Activated CD4-positive, alpha-beta T cell treated with anti-CD3 and anti-CD28 coated beads, Interleukin-10, Interleukin-2, amounts not matched to agents 100 ng/mL and 50 ng/mL, durations not matched to agents 16 hours and 8 hours (primary cell): ENCODE measurements around the gene FUT9.

Experiments used
- DNase-seq: peaks from one replicate; pipeline ENCODE4 v3.0.0-alpha.2; 2020

FUT9 gene

DNA sequence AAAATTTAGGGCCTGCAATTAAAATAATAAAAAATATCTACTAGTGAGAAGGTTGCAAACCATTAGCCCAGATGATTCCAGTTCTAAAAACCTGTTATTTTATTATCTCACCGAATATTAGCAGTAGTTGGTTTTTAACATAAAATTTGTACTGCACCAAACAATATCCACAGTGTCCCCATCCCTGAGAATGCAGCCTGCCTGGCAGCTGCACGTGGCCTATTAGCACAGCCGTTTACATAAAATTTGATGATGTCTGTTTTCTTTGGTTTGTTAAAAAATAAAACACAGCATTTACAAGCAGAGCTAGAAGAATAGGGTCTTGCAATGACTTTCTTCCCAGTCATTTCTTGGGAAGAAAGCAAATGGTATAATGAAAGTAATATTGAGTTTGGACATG lies 58.2 kb downstream of the FUT9 start:
- no peak for DNase-seq

DNA sequence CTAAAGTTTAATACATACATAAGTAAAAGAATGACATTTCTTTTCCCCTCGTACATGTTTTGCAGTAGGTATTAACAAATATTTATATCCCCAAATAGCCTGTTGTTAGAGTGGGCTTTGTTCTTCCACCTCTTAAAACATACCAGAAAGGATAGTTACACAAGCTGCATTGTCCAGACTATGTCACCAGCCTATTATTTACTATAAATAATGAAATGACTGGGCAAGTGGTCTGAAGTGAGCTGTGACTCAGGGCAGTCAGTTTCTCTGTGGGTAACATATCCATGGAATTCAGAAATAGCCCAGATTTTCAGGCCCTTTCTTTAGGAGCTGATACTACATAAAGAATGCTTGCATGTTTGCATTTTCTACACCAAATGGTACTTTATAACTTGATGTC lies 60.1 kb downstream of the FUT9 start:
- DNase-seq: no peak

DNA sequence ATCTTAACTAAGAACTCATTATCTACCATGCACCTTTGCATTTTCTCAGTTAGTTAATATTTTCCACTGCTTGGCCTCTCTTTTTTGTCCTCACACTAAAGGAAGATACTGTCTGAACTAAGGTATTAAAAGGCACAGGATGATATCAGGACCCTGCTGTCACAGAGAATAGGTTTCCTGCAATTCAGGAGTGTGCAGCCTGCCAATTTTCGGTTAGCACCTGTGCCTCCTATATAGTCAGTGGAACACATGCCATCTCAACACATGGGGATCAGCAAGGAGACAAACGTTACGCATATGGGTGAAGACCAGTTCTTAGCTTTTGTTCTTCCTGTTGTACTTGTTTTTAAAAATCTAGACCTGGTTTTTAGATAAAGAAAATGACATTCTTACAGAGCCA lies 71.0 kb downstream of the FUT9 start:
- no peak for DNase-seq

DNA sequence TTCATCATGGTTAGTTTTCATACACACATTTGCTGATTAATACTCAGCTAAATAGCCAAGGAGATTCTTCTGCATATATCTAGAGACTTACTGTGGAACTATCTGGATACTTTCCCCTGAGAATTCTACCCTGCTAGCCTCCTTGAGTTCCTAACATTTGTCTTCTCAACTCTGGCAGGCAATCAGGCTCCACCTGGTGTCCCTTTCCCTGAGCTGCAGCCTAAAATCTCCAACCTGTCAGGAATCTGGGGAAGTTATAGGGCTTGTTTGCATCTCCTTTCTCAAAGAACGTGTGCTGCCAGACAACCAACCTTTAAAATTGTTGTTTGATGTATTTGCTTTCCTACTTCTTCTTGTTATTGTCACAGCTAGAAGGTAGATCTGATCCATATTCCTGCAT lies 73.4 kb downstream of the FUT9 start:
- DNase-seq: no peak

DNA sequence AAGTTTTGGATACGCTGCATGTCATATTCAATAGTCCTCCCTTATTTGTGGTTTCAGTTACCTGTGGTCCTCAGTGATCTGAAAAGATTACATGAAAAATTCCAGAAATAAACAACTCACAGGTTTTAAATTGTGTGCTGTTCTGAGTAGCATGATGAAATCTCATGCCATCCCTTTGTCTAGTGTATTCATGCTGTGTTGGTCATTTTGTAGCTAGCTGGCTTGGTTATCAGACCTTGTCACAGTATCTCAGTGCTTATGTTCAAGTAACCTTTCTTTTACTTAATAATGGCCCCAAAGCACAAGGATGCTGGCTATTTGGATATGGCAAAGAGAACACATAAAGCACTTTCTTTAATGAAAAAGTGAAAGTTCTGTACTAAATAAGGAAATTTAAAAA lies 78.3 kb downstream of the FUT9 start:
- no peak for DNase-seq

DNA sequence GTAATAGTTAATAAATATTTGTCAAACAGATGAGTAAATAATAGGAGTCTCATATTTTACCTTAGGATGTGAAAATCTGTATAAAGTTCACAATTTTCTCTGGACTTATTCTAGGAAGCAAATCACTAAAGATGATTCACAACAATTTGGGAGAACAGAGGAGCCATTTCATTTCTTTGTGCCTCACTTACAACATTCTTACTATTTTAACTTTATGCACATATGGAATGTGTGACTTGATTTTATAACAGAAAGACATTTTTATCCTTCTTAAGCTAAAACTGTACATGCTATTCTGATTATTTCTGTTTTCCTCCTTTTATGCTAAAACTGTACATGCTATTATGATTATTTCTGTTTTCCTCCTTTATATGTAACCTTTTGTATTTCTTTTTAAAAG lies 83.3 kb downstream of the FUT9 start:
- no peak for DNase-seq

DNA sequence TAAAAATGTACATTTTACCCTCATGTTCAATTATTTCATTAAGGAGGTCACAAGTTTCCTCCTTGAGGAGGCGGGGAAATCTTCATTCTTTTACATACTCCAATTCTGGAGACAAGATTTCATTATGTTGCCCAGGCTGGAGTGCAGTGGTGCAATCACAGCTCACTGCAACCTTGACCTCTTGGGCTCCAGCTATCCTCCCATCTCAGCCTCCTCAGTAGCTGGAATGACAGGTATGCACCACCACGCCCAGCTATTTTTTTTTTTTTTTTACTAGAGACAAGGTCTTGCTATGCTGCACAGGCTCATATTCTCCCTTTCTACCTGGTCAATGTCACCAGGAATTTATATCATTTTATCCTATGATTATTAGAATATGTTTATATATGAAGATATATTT lies 85.8 kb downstream of the FUT9 start:
- no peak for DNase-seq

DNA sequence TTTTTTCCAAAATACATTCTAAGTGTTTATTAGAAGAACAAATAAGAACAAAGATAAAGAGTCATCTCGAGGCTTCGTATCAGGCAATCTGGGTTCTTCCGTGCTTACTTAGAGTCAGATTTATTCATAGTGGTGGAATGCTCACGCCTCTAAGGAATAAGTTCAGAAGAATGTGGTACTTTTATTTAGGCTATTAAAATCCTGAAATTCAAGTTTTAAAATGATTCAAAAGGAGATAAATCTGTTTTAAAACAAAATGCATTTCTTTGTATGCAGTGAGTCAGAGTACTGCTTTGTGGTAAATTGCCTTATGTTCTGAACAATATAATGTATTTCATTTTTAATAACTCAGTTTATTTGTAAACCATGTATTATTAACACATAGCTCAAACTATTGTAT lies 89.1 kb downstream of the FUT9 start:
- no peak for DNase-seq

DNA sequence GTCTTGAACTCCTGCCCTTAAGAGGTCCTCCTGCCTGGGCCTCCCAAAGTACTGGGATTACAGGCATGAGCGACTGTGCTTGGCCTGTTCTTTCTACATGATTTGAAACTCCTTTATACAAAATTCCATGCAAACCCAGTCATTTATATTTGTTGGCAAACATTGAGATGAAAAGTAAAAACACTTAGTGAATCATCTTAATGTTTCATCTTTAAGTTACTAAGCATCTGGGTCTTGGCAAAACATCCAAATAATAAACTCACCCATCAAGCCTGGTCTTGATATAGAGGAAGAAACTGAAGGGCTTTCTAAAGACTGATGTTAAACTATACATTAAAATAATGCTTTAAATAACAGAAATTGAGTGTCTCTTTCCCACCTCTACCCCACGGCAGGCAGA lies 95.1 kb downstream of the FUT9 start:
- DNase-seq: no peak

DNA sequence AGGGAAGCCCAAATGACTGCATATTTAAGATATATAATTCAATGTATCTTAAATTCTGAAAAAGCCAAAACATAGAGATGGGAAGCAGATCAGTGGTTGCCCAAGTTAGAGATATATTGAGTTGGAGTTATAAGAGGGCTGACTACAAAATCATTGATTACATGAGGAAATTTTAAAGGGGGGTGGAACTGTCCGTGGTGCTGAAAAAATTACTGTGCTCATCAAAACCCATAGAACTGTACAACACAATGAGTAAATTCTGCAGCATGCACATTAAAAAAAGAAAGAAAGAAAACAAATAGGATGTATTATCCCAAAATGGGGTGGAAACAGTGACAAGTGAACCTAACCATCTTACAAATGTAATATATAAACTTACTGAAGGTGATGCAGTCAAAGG lies 100.9 kb downstream of the FUT9 start:
- DNase-seq: no peak

DNA sequence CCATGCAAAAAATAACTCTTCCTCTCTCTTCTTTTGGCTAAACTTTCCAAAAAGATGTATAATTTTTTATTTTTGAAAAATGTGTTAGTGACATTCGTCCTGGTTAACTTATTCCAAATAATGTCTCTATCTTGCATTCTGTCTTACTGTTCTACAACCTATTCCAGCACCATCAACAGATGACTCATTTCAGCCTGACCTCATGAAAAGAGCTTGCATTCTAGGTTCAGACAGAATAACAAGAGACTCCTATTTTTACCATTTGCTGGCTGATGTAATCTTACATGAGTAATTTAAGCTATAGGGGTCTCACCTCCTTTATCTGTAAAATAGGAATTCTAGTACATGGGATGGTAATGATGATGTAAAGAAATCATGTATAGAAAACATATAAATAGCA lies 109.0 kb downstream of the FUT9 start:
- DNase-seq: peak; percentile 1

DNA sequence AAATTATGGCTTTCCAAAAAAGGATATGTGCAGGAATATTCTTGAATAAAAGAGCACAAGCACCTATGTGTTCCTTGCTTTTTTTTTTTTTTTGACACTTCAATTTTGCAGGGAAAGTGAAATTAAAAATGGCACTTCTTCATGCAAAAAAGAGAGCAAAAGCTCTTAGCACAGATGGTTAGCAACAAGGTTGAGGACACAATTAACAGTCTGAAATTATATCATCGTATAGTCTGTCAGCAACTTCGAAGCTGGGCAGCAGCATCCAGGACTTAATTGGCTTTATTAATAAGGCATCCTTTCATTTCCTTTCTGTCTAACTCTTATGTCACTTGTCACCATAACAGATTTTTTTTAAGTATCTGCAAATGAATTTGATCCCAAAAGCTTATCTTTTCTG lies 122.6 kb downstream of the FUT9 start:
- no peak for DNase-seq

DNA sequence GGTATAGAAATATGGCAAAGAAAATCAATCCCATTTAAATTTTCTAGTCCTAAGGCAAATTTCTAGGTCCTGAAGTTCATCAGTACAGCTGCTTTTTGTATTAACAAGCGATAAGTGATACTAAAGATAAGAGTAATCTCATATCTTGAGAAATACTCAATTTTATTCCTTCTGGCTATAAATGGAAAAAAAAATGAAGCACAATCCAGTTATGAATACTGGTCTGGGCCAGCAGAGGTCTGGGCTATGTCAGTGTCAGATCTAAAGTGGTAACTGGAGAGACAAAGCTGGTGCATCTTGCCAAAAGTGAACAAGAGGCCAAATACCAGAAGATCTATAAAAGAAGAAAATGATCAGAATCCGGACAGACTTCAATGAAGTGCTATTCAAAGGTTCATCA lies 126.4 kb downstream of the FUT9 start:
- DNase-seq: no peak

DNA sequence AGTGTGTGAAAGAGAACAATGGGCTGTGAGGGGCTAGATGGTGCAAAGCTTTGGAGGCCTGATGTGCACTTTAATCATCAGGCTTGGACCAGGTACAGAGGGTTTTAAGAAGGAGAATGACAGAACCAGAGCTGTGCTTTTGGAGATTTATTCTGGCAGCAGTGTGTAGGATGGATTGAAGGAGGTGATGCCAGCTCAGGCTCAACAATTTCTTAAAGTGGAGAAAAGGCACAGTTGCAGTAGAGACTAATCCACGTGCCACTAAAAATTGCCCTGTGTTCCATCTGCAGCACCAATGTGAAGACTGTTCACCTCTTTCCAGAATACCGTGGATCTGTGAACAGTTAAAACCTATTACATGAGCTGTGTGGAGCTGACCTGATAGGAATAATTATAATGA lies 134.7 kb downstream of the FUT9 start:
- DNase-seq: no peak

DNA sequence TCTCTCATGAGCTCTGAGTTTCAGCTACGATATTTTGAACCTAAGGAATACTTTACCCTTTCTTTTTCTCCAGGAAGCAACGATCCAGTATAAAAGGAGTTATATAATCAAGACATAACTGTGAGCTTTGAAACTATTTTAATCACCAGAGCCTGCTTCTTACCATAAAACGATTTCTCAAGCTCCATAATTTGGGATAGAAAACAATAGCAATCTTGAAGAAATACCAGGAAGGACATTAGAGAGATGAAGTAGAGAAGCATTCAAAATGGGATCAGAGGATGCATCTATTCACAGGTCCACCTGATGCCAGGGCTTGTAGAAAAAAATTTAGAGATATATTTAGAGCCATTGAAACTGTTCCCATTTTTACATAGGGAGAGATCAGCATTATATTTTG lies 135.9 kb downstream of the FUT9 start:
- no peak for DNase-seq

DNA sequence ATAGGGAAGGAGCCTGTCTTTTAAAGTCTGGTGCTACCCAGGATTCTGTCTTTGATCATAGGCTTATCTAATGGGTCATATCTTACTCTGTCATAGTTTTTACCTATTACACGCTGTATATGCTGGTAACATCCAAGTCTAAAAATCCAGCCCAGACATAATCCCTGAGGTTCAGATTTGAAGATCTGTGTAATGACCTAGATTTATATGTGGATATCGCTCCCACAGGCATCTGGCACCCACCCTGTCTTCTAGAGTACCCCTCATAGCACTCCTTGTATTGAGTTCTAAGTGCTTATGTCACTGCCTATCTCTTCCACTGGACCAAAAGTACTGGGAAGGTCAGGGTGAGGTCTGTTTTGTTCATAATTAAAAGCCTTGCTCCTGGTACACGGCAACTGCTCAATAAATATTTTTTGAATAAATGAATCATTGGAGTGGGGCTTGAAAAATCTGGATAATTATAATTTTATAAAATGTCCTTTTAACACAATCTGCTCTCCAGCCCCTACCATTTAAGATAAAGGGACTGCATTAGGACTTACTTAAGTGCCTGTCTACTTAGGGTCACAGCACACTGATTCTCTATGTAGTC lies 136.4 kb downstream of the FUT9 start:
- no peak for DNase-seq

DNA sequence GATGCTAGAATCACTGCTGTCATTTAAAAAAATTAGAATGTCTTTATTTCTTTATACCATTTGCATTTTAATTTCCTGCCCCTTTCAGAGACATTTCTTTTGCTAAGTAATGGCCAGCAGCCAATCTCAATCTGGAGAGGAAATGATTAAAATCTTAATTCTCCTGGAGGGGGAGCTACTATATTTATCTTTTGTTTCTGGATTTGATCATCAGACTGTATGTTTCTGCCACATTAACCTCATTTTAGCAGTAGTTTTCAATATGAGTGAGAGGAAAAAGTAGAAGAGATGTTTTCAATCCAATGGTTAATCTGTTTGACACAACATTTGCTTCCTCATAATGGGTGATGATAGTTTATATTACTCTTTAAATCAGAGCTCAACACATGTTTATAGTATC lies 138.0 kb downstream of the FUT9 start:
- peak; percentile 14 for DNase-seq

DNA sequence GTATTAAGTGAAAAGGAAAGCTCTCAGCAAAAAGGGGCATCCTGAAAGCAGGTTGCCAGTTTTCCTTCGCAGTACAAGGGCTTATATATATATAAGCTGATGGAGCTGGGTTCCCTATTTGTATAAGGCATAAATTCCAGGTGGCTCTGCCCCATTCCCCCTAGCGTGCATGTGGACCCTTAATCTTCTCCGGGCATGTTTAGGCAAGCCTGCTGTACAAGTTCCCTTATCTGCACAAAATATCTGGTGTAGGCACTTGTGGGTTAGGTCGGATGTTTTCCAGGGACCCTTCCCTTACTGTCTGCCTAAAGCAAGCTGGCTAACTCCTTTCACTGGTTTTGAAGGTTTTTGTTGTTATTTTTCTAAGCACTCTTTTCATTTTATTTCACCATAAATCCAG lies 140.7 kb downstream of the FUT9 start:
- DNase-seq: no peak

DNA sequence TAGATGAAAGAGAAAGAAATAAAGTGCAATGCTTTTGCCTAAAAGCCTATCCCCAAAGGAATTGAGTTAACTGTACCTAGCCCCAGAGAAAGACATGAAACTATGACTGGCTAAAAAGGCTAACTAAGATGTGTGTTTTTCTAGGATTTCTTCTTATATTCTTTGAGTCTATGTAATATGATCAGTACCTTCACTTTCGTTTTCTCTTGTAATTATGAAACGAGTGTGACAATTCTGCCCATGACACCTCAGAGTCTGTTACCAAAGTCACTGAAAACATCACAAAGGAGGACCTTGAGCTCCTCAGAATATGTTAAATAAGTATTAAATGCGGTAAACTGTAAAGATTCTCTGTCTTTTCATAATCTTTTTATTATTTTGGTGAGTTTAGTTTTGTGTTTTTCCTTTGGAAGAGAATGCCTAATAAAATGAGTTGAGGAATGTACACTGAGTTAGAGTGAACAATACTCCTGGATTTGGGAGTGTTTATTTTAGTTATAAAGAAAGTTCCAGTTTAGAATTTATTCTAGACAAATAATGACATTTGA lies 141.3 kb downstream of the FUT9 start:
- peak; percentile 6 for DNase-seq

DNA sequence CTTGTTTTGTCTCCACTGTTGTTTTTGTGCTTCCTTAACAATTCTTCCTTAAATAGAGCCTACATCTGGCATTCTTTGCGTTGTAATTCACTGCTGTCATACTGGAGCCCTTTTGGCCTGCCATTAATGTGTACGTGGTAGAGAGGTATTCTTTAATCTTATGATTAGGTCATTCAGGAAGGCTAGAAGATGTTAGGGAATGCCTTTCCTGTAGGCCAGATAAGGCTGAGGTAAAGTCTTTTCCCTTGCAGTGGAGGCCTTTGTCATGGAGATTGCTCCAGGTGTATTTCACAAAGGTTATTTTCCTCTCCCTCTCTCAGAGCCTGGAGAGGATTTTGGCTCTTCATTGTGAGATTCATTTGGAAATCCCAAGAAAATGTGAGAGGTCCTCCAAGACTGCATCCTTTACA lies 146.9 kb downstream of the FUT9 start:
- no peak for DNase-seq

DNA sequence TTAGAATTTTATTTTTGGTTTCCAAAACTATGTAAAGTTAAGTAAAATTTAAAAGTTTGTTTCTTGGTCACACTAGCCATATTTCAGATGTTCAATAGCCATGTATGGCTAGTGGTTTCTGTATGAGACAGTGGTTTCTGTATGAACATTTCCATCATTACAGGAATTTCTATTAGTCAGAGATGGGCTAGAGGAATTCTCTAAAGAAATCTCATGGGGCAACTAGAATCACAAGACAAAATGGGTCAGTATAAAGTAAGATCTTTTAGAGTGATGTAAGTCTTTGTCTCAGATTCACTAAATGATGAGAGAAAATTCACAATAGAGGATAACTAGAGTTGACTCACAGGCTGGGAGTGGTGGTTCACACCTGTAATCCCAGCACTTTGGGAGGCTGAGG lies 149.0 kb downstream of the FUT9 start:
- DNase-seq: no peak

DNA sequence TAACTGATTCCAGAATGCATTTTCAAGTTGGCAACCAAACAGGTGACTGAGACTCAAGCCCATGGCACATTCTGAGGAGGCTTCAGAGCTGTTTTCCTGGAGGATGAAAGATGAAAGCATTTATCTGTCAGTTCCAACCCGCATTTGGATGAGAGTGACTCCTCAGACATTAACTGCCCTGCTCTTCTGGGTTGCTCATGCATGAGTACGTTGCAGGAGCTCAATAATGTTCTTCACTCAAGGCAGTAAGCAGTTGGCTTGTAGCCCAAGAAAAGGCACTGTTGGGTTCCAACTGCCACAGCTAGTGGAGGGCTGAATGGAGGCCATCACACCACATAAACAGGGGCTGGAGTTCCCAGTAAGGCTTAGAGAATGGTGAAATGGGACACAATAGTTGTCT lies 155.3 kb downstream of the FUT9 start:
- no peak for DNase-seq

DNA sequence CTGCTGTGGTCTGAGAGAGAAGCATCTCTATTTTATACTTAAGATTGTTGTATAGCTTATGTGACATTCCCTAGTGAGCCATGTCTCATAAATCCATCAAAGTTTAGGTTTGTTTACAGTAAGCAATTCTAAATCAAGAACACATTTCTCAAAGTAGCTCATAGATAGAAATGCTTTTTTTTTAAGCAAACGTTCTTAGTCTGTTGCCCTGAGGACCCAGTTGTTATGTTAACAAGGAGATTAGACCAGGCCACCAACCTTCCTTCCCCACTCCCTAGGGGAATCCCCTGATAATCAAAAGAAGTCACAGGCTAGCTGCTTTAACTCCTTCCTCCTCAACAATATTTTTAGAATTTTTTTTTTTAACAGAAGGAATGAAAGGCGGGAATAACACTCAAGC lies 169.0 kb downstream of the FUT9 start:
- DNase-seq: no peak

DNA sequence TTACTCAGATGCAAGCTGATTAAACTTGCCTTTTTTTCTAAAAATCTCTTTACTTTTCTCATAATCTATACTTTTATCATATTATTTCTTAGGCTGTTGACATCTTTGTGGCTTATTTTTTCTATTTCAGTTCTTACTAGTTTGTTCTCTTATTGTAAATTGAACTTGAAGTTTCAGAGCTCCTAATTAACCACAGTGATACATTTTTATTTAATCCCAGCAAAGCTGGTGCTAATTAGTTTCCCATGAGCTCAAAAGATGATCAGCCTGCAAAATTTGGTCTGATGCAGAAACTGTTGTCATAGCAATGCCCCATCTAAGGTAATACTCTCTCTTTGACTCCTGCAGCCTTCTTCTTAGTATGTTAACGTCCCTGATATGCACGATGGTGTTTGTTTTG lies 170.3 kb downstream of the FUT9 start:
- no peak for DNase-seq

DNA sequence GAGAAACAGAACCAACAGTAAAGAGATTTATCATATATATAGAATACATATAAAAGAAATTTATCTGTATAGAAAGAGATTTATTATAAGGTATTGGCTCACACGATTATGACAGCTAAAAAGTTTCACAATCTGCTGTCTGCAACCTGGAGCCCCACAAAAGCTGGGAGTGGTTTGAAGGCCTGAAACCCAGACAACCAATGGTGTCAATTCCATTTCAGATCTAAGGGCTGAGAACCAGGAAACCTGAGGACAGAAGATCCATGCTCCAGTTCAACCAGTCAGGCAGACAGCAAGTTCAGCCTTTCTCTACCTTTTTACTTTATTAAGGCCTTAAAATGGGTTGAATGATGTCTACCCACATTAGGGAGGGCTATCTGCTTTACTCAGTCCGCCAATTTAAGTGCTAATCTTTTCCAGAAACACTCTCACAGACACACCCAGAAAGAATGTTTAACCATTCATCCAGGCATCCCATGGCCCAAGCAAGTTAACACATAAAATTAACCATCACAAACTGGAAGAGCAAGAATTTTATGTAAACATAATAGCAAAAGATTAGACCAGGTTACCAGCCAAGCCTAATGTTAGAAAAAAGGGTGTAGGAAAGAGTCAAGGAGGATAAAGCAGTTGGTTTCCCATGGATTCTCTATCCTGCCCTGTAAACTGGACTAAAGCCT lies 170.9 kb downstream of the FUT9 start:
- DNase-seq: no peak
